ENCODE measurements around the gene ZNF618.
A peak's percentile ranks its signal among the peaks of the same experiment; 100 is the strongest.

ZNF618 gene

GRCh38 chr9:113885183-113886025, 9.3 kb downstream of the ZNF618 start:
- DNase-seq = no peak

GRCh38 chr9:113886026-113886369, 9.9 kb downstream of the ZNF618 start:
- DNase-seq = no peak

- no peak for DNase-seq
Measured at GRCh38 chr9:113886466-113886865, 10.4 kb downstream of the ZNF618 start.

- no peak for DNase-seq
Measured at GRCh38 chr9:113886933-113887332, 10.8 kb downstream of the ZNF618 start.

- DNase-seq = no peak
Measured at GRCh38 chr9:113887436-113887835, 11.3 kb downstream of the ZNF618 start.

GRCh38 chr9:113888336-113888735, 12.2 kb downstream of the ZNF618 start:
- no peak for DNase-seq

- no peak for DNase-seq
Measured at GRCh38 chr9:113888976-113889375, 12.9 kb downstream of the ZNF618 start.

GRCh38 chr9:113890704-113891103, 14.6 kb downstream of the ZNF618 start:
- DNase-seq = no peak

GRCh38 chr9:113892861-113893491, 16.9 kb downstream of the ZNF618 start:
- DNase-seq = peak; percentile 4

GRCh38 chr9:113894166-113894565, 18.1 kb downstream of the ZNF618 start:
- no peak for DNase-seq

- no peak for DNase-seq
Measured at GRCh38 chr9:113895526-113895925, 19.4 kb downstream of the ZNF618 start.

GRCh38 chr9:113896713-113897112, 20.6 kb downstream of the ZNF618 start:
- DNase-seq = no peak

GRCh38 chr9:113898151-113898550, 22.0 kb downstream of the ZNF618 start:
- DNase-seq = no peak

GRCh38 chr9:113898596-113898995, 22.5 kb downstream of the ZNF618 start:
- peak; percentile 7 for DNase-seq

- DNase-seq = peak; percentile 30
Measured at GRCh38 chr9:113899205-113899604, 23.1 kb downstream of the ZNF618 start.

GRCh38 chr9:113901221-113901688, 25.1 kb downstream of the ZNF618 start:
- DNase-seq = peak; percentile 28

GRCh38 chr9:113903514-113904077, 27.5 kb downstream of the ZNF618 start:
- DNase-seq = no peak

- DNase-seq = no peak
Measured at GRCh38 chr9:113906411-113907110, 30.5 kb downstream of the ZNF618 start.

GRCh38 chr9:113907282-113907681, 31.2 kb downstream of the ZNF618 start:
- DNase-seq = peak; percentile 37

- DNase-seq = peak; percentile 4
Measured at GRCh38 chr9:113909421-113909820, 33.3 kb downstream of the ZNF618 start.

- DNase-seq = peak; percentile 40
Measured at GRCh38 chr9:113910036-113910639, 34.0 kb downstream of the ZNF618 start.

- DNase-seq = no peak
Measured at GRCh38 chr9:113911850-113912557, 35.9 kb downstream of the ZNF618 start.

All from activated CD8-positive, alpha-beta memory T cell treated with anti-CD3 and anti-CD28 coated beads for 24 hours (primary cell).